GM21526 (cell line): ENCODE data around the gene CPT1A.

Experiments used
- ATAC-seq: cut with Tn5 transposase; IDR thresholded peaks from one replicate; pipeline ENCODE4 v1.9.1; 2021; ENCODE audit warnings: moderate library complexity; ENCODE audit not compliant: unreplicated experiment, low FRiP score

Gene CPT1A

GRCh38 chr11:68832476-68833181 is 9.1 kb downstream of the CPT1A start:
- ATAC-seq, result no peak

GRCh38 chr11:68831124-68831523 is 10.6 kb downstream of the CPT1A start:
- no peak for ATAC-seq

- no peak for ATAC-seq
These were observed 12.1 kb downstream of the CPT1A start for GRCh38 chr11:68829581-68829980.

- ATAC-seq, result no peak
These were observed 12.8 kb downstream of the CPT1A start for GRCh38 chr11:68828957-68829356.

GRCh38 chr11:68828155-68828931 is 13.4 kb downstream of the CPT1A start:
- ATAC-seq, result no peak

GRCh38 chr11:68827733-68828132 is 14.0 kb downstream of the CPT1A start:
- no peak for ATAC-seq

GRCh38 chr11:68826726-68827125 is 15.0 kb downstream of the CPT1A start:
- no peak for ATAC-seq

- no peak for ATAC-seq
These were observed 16.1 kb downstream of the CPT1A start for GRCh38 chr11:68825571-68825970.

GRCh38 chr11:68822546-68822945 is 19.2 kb downstream of the CPT1A start:
- no peak for ATAC-seq

- ATAC-seq, result no peak
These were observed 20.0 kb downstream of the CPT1A start for GRCh38 chr11:68821670-68822069.

- no peak for ATAC-seq
These were observed 22.4 kb downstream of the CPT1A start for GRCh38 chr11:68819362-68819761.

GRCh38 chr11:68818181-68818580 is 23.5 kb downstream of the CPT1A start:
- ATAC-seq, result no peak

GRCh38 chr11:68817554-68817953 is 24.2 kb downstream of the CPT1A start:
- ATAC-seq, result no peak

- no peak for ATAC-seq
These were observed 24.7 kb downstream of the CPT1A start for GRCh38 chr11:68816917-68817419.

- no peak for ATAC-seq
These were observed 25.4 kb downstream of the CPT1A start for GRCh38 chr11:68816251-68816776.

- no peak for ATAC-seq
These were observed 27.9 kb downstream of the CPT1A start for GRCh38 chr11:68813773-68814172.

GRCh38 chr11:68812526-68812925 is 29.2 kb downstream of the CPT1A start:
- ATAC-seq, result no peak

GRCh38 chr11:68810164-68810563 is 31.6 kb downstream of the CPT1A start:
- ATAC-seq, result no peak

- ATAC-seq, result no peak
These were observed 32.2 kb downstream of the CPT1A start for GRCh38 chr11:68809506-68809905.

GRCh38 chr11:68808787-68809186 is 32.9 kb downstream of the CPT1A start:
- no peak for ATAC-seq
